Measurements from ENCODE around the gene TBC1D5.
"Not testable (repeated sequence)": the region's sequence is repeated elsewhere in the genome, so short reads cannot be mapped to it uniquely, and the experiment has no call there.

TBC1D5 gene

GRCh38 chr3:17546500-17547255 is 195.8 kb downstream of the TBC1D5 start:
- no peak for DNase-seq (ENCODE audit: low read depth in 2 of 2)

DNA sequence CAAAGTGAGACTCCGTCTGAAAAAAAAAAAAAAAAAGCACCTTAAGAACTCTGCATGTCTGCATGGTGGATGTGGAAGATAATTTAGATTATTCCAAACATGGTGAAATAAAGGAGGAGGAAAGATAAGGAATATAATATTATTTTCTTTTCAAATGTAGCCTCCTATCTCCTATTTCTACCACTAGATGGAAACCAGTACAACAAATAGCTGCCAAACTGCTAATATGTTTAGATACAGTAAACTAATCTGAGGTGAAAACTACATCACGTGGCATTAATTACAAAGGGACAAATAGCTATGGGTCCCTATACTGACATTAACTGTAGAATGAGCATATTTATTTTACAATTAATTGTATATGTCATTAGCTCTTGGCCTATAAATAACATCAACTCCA is 197.8 kb downstream of the TBC1D5 start:
- no peak for DNase-seq (ENCODE audit: low read depth in 2 of 2)

DNA sequence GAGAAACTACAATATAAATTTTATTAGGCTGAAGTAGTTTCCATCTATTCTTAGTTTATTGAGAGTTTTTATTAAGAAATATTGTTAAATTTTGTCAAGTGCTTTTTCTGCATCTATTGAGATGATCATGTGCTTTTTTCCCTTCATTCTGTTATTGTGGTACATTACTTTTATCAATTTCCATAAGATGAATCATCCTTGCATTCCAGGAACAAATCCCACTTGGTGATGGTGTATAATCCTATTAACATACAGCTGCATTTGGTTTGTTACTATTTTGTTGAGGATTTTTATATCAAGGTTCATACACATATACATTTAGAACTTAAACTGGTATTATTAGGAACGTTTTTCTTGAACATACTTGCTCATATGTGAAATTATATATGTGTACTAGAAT is 199.8 kb downstream of the TBC1D5 start:
- no peak for DNase-seq (ENCODE audit: low read depth in 2 of 2)

- DNase-seq (ENCODE audit: low read depth in 2 of 2) = no peak
Measured at GRCh38 chr3:17539436-17539835, 203.0 kb downstream of the TBC1D5 start.

GRCh38 chr3:17535274-17535673 is 207.2 kb downstream of the TBC1D5 start:
- DNase-seq (ENCODE audit: low read depth in 2 of 2) = no peak

DNA sequence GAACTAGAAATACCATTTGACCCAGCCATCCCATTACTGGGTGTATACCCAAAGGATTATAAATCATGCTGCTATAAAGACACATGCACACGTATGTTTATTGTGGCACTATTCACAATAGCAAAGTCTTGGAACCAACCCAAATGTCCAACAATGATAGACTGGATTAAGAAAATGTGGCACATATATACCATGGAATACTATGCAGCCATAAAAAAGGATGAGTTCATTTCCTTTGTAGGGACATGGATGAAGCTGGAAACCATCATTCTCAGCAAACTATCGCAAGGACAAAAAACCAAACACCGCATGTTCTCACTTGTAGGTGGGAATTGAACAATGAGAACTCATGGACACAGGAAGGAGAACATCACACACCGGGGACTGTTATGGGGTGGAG is 210.0 kb downstream of the TBC1D5 start:
- DNase-seq (ENCODE audit: low read depth in 2 of 2) = not testable (repeated sequence)

DNA sequence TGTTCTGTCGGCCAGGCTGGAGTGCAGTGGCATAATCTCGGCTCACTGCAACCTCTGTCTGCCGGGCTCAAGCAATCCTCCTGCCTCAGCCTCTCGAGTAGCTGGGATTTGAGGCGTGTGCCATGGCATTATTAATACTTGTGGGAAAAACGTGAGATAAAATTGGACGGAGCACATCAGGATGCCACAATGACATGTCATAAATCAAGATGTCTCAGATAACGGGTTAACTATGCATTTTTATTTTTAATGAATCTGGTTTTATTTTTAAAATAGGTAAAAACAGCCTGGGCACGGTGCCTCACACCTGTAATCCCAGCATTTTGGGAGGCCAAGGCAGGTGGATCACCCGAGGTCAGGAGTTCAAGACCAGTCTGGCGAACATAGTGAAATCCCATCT is 212.8 kb downstream of the TBC1D5 start:
- DNase-seq (ENCODE audit: low read depth in 2 of 2) = no peak

DNA sequence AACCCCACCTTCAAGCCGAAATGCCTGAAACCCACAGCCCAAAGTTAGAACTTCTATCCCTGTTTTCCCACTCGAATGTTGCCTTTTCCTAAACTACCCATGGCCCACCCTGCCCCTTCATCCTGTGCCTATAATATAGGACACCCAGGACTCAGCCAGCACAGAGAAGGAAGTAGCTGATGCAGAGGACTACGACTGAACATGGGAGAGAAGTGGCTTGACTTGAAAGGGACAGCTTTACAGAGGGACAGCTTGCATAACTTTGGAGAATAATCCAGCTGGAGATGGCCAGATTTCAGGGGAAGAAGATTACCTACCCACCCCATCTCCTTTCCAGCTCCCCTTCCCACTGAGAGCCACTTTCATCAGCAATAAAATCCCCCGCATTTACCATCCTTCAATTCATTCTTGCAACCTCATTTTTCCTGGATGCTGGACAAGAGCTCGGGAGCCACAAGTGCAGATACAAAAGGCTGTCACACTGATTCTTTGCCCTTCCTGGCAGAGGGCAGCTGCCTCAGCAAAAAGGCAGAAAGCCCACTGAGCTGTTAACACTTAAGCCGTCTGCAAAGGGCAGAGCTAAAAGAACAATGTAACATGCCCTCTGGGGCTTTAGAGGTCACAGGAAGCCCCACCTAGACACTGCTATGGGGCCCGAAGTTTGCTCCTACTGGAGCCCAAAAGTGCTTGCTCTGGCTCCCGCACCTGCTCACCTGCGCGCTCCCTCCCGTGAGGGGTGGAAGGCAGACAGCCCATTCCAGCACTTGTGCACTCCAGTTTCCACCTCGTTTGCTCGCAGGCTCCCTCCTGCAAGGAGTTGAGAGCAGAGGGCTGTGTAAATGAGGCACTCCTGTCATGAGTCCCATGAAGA is 224.0 kb downstream of the TBC1D5 start:
- DNase-seq (ENCODE audit: low read depth in 2 of 2) = no peak

GRCh38 chr3:17515445-17516234 is 226.8 kb downstream of the TBC1D5 start:
- DNase-seq (ENCODE audit: low read depth in 2 of 2) = no peak

DNA sequence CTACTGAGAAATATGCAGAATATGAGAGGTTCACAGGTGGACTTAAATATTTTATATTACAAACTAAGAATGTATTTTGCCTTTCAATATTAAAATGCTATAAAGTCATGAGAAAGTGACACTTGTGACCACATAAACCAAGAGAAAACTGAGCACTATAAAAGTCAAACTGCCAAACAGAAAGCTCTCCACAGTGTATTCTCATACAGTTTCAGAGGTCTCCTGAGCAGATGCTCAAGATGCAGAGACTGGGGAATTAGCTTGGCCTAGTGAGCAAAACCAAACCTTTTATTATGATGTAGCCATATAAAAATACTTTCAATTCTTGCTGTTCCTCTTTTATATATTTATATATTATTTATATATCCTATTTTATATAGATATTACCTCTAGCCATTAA is 227.8 kb downstream of the TBC1D5 start:
- no peak for DNase-seq (ENCODE audit: low read depth in 2 of 2)

- no peak for DNase-seq (ENCODE audit: low read depth in 2 of 2)
Measured at GRCh38 chr3:17510265-17510664, 232.2 kb downstream of the TBC1D5 start.

DNA sequence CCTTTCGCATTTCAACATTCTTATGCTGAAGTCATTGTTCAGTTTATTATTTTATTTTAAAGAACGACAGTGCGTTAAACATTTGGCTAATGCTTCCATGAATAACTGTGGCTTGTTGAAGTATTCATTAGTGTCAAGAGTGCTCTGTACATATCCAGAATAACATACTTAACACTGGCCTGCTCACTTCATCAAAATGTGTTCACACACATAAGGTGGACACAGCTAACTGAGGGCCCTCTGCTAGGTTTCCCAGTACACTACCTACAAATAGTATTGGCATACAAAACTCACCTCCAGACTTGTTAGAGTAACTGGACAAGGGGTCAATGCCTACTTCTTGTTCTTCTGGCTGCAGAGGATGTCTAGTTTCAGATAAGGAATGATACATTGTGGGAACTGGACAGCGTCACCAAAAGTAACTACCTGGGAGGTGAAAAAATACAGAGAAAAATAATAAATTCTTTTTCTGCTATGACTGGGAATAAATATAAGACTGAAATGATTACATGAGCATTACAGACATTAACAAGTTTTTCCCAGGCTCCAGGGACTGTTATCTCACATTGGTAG is 234.2 kb downstream of the TBC1D5 start:
- no peak for DNase-seq (ENCODE audit: low read depth in 2 of 2)

GRCh38 chr3:17507480-17507879 is 235.0 kb downstream of the TBC1D5 start:
- DNase-seq (ENCODE audit: low read depth in 2 of 2) = no peak

DNA sequence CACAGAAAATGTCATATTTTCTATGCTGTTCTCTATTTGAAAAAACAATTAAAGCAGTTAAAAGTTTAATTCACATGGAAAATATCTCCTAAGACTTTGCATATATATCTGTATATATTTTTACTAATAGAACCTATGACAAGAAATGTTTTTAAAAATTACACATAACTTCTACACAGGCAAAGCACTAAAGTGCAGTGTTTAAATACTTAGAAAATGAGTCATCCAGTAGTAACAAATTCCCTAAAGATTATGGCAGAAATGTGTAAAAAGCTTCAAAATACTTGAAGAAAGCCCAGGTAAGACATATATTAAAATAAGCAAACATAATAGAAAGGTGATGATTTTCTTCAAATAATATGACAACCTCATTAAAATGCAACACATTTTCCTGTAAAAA is 236.6 kb downstream of the TBC1D5 start:
- no peak for DNase-seq (ENCODE audit: low read depth in 2 of 2)

DNA sequence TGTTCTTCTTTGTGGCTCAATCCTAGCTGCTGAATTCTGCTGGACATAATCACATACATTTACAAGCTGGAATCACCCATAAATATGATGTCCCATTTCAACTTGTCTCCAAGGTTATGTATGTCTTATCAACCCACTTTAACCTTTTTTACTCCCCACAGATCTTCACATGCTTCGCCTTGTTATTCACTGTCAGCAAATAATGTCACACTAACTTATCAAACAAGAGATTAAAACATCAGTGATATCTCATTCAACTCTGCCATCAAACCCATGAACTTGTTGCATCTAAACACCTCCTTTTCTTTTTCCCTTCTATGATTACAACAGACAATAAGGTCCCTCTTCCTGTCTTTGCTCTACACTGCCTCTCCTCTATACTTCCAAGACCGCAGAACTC is 240.7 kb downstream of the TBC1D5 start:
- DNase-seq (ENCODE audit: low read depth in 2 of 2) = no peak

DNA sequence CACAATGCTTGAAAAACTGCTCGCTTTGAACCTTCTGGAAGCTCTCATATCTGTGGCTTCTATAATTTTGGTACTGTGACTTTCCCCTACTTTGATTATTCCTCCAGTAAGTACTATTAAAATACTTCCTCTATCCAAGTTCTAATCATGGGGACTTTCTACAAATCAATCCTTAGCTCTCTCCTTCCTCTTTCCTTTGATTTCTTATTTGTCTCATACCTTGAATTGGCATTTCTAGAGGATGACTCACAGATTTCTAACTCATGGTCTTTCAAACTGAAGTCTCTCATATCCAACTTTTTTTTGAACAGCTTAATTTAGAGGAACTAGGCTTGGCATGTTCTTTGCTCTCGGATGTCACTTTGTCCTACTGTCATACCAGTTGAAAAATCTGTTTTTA is 241.8 kb downstream of the TBC1D5 start:
- no peak for DNase-seq (ENCODE audit: low read depth in 2 of 2)

DNA sequence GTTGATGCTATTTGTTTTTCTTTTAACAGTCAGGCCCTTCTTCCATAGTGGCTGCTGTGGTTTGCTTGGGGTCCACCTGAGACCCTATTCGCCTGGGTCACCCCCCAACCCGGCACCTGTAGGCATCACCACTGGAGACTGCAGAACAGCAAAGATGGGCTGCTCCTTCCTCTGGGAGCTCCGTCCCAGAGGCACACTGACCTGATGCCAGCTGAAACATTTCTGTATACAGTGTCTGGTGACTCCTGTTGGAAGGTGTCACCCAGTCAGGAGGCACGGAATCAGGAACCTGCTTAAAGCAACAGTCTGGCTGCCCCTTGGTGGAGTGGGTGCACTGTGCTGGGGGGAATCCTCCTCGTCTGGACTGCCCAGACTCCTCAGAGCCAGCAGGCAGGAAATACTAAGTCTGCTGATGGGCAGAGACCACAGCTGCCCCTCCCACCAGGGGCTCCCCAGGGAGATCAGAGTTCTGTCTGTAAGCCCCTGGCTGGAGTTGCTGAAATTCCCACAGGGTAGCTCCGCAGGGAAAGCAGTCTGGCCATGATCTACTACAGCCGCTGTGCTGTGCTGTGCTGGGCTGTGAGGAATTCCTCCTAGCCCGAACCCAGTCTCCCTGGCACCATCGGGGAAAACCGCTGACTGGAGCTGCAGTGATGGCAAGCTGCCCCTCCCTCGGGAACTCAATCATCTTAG is 248.2 kb downstream of the TBC1D5 start:
- DNase-seq (ENCODE audit: low read depth in 2 of 2) = no peak

DNA sequence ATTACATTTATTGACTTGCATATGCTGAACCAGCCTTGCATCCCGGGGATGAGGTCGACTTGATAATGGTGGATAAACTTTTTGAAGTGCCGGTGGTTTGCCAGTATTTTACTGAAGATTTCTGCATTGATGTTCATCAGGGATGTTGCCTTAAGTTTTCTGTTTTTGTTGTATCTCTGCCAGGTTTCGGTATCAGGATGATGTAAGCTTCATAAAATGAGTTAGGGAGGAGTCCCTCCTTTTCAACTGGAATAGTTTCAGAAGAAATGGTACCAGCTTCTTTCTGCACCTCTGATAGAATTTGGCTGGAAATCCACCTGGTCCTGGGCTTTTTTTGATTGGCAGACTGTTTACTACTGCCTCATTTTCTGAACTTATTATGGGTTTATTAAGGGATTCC is 250.8 kb downstream of the TBC1D5 start:
- no peak for DNase-seq (ENCODE audit: low read depth in 2 of 2)

- DNase-seq (ENCODE audit: low read depth in 2 of 2) = not testable (repeated sequence)
Measured at GRCh38 chr3:17491190-17491589, 251.2 kb downstream of the TBC1D5 start.

DNA sequence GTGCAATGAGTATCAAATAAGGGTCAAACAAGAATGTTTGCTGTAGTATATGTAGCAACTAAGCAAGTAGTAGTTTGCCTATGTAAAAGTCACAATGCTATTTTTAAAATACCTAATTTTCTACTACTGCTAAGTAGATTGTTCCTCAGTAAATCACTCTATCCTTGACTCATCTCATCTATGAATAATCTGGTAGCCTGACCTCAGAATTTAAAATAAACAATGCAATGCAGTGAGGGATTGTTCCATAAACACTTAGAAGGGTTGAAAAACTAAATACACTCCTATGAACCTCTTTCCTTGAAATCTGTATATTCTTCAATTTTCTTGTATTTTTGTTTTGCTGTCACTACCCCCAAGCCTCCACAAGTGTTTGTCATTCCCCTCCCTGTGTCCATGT is 253.3 kb downstream of the TBC1D5 start:
- no peak for DNase-seq (ENCODE audit: low read depth in 2 of 2)

DNA sequence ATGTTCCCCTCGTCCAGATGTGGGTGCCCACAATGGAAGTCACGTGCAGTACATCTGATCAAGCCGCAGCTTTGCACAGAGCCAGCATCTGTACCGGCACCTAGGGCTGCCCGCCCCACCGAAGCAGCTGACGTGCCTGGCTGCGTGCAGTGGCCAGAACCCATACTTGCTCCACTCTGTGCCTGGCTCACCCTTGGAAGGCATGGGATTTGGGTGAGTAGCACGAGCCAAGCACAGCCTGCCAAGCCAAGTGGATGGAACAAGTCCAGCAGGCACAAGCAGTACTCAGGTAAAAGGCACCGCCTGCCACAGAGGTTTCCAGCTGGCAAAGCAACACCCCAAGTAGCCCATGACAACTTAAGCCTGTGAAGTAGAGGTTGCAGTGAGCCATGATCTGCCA is 261.3 kb downstream of the TBC1D5 start:
- no peak for DNase-seq (ENCODE audit: low read depth in 2 of 2)

All from stimulated activated CD8-positive, alpha-beta memory T cell treated with anti-CD3 and anti-CD28 coated beads, Interleukin-7, amount 100 ng/mL, for 4 hours (primary cell).